IPS-11a (cell line): ENCODE measurements around the gene DIO1.
"Not testable (repeated sequence)": the region's sequence is repeated elsewhere in the genome, so short reads cannot be mapped to it uniquely, and the experiment has no call there.

Experiments
- H3K4me3 ChIP-seq: one replicate; pipeline ENCODE4 v1.5.1; 2013; ENCODE audit warnings: low read depth, low read length, control low read depth

DIO1 gene

GRCh38 chr1:53893999-53894636 lies at the start of gene DIO1:
DIO1 (plus strand) TSS chr1:53894187; CDS start chr1:53894211, 24 bp downstream.
- no peak within 1 kb of the TSS for H3K4me3 ChIP-seq

- no peak overlapping the region for H3K4me3 ChIP-seq
Observed at GRCh38 chr1:53847980-53848379, 46.0 kb upstream of the DIO1 start.

GRCh38 chr1:53850082-53850673 lies 43.8 kb upstream of the DIO1 start:
- no peak overlapping the region for H3K4me3 ChIP-seq

- H3K4me3 ChIP-seq = no peak overlapping the region
Observed at GRCh38 chr1:53851571-53852285, 42.3 kb upstream of the DIO1 start.

- H3K4me3 ChIP-seq = no peak overlapping the region
Observed at GRCh38 chr1:53860967-53861411, 33.0 kb upstream of the DIO1 start.

- no peak overlapping the region for H3K4me3 ChIP-seq
Observed at GRCh38 chr1:53862507-53862906, 31.5 kb upstream of the DIO1 start.

- H3K4me3 ChIP-seq = no peak overlapping the region
Observed at GRCh38 chr1:53868565-53868964, 25.4 kb upstream of the DIO1 start.

- H3K4me3 ChIP-seq = no peak overlapping the region
Observed at GRCh38 chr1:53869454-53870117, 24.4 kb upstream of the DIO1 start.

- H3K4me3 ChIP-seq = no peak overlapping the region
Observed at GRCh38 chr1:53871221-53871620, 22.8 kb upstream of the DIO1 start.

GRCh38 chr1:53871773-53872484 lies 22.1 kb upstream of the DIO1 start:
- no peak overlapping the region for H3K4me3 ChIP-seq

- not testable (repeated sequence) for H3K4me3 ChIP-seq
Observed at GRCh38 chr1:53875150-53875549, 18.8 kb upstream of the DIO1 start.

- no peak overlapping the region for H3K4me3 ChIP-seq
Observed at GRCh38 chr1:53878492-53879105, 15.4 kb upstream of the DIO1 start.

GRCh38 chr1:53881853-53882252 lies 12.1 kb upstream of the DIO1 start:
- not testable (repeated sequence) for H3K4me3 ChIP-seq

GRCh38 chr1:53883600-53883999 lies 10.4 kb upstream of the DIO1 start:
- H3K4me3 ChIP-seq = not testable (repeated sequence)

GRCh38 chr1:53888681-53889080 lies 5.3 kb upstream of the DIO1 start:
- no peak overlapping the region for H3K4me3 ChIP-seq

GRCh38 chr1:53889304-53890298 lies 4.4 kb upstream of the DIO1 start, which contains the start of gene YIPF1:
YIPF1 (minus strand) TSS chr1:53889797; CDS start chr1:53888937, 860 bp downstream.
- H3K4me3 ChIP-seq = peak within 1 kb of the TSS; percentile 69

GRCh38 chr1:53890522-53890941 lies 3.5 kb upstream of the DIO1 start:
- H3K4me3 ChIP-seq = no peak overlapping the region

- H3K4me3 ChIP-seq = no peak overlapping the region
Observed at GRCh38 chr1:53891018-53891417, 3.0 kb upstream of the DIO1 start.

- H3K4me3 ChIP-seq = no peak overlapping the region
Observed at GRCh38 chr1:53891678-53892077, 2.3 kb upstream of the DIO1 start.
